GM18868 (cell line): ENCODE data around the gene KREMEN2.

Experiments used
- ATAC-seq: cut with Tn5 transposase; IDR thresholded peaks from one replicate; pipeline ENCODE4 v1.9.1; 2021; ENCODE audit warnings: mild to moderate bottlenecking, moderate library complexity; ENCODE audit not compliant: unreplicated experiment

Gene KREMEN2

GRCh38 chr16:2964475-2965336, 631 bp downstream of the KREMEN2 start:
- no peak for ATAC-seq

GRCh38 chr16:2966043-2966807, 2.1 kb downstream of the KREMEN2 start:
- no peak for ATAC-seq

GRCh38 chr16:2966808-2967191, 2.7 kb downstream of the KREMEN2 start:
- ATAC-seq, result no peak

GRCh38 chr16:2967211-2967631, 3.1 kb downstream of the KREMEN2 start:
- ATAC-seq, result no peak

GRCh38 chr16:2967721-2968161, 3.7 kb downstream of the KREMEN2 start:
- no peak for ATAC-seq

GRCh38 chr16:2968368-2968737, 4.3 kb downstream of the KREMEN2 start:
- no peak for ATAC-seq

GRCh38 chr16:2968738-2969544, 4.9 kb downstream of the KREMEN2 start, which contains the start of gene PAQR4:
PAQR4 (plus strand) TSS chr16:2969348; CDS start chr16:2969675, 327 bp downstream.
- ATAC-seq, result peak; percentile 76

GRCh38 chr16:2969545-2970521, 5.8 kb downstream of the KREMEN2 start:
- ATAC-seq, result peak; percentile 37

- no peak for ATAC-seq
Observed at GRCh38 chr16:2970563-2970962, 6.5 kb downstream of the KREMEN2 start.

GRCh38 chr16:2971134-2971984, 7.3 kb downstream of the KREMEN2 start:
- no peak for ATAC-seq

- ATAC-seq, result no peak
Observed at GRCh38 chr16:2971985-2972784, 8.1 kb downstream of the KREMEN2 start.

GRCh38 chr16:2973093-2973492, 9.0 kb downstream of the KREMEN2 start:
- ATAC-seq, result no peak

- ATAC-seq, result no peak
Observed at GRCh38 chr16:2973605-2974318, 9.7 kb downstream of the KREMEN2 start.

- no peak for ATAC-seq
Observed at GRCh38 chr16:2974319-2975056, 10.4 kb downstream of the KREMEN2 start.

- ATAC-seq, result no peak
Observed at GRCh38 chr16:2975161-2975795, 11.2 kb downstream of the KREMEN2 start.

GRCh38 chr16:2976201-2976600, 12.1 kb downstream of the KREMEN2 start:
- ATAC-seq, result no peak
